HG02763 (cell line): ENCODE measurements around the gene CNTNAP2.
"Not testable (repeated sequence)": the region's sequence is repeated elsewhere in the genome, so short reads cannot be mapped to it uniquely, and the experiment has no call there.

Experiments used
- ATAC-seq: cut with Tn5 transposase; IDR thresholded peaks from one replicate; pipeline ENCODE4 v1.9.1; 2021; ENCODE audit warnings: mild to moderate bottlenecking, moderate library complexity; ENCODE audit not compliant: unreplicated experiment

CNTNAP2 gene

DNA sequence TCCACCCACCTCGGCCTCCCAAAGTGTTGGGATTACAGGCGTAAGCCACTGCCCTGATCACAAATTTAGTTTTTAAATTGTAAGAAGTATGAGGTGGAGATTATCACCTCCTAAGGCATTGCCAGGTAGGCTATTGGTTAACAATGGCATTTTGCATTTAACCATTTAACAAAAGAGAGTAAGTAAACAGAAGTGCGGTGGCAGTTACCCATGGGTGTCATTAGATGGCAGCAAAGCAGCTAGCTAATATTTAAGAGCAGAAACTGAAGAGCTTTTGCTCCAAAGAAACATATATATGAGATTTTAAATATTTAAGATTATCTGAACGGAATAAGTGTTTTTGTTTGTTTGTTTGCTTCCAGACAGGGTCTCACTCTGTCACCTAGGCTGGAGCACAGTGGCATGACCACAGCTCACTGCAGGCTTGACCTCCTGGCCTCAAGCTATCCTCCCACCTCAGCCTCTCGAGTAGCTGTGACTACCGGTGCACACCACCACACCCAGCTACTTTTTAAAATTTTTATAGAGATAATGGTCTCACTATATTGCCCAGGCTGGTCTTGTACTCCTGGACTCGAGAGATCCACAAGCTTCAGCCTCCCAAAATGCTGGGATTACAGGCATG is 2148.4 kb downstream of the CNTNAP2 start:
- ATAC-seq: no peak

DNA sequence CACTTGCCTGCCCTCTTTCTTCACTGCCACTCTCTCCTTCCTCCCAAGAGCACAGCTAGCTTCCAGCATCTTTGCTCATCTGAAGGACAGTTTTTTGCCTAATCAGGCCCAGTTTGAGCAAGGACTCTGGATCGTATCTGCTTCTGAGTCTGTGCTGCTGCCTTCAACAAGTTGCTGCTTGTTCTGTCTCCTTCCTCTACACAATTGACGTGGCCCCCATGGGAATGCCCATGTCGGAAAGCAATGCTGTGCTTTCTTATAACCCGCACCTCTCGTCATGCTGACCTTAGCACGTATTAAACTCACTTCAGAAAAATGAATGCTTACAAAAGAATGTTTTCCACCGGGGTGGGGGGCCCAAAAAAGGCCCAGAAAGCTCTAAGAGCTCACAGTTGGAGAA is 2149.3 kb downstream of the CNTNAP2 start:
- no peak for ATAC-seq

DNA sequence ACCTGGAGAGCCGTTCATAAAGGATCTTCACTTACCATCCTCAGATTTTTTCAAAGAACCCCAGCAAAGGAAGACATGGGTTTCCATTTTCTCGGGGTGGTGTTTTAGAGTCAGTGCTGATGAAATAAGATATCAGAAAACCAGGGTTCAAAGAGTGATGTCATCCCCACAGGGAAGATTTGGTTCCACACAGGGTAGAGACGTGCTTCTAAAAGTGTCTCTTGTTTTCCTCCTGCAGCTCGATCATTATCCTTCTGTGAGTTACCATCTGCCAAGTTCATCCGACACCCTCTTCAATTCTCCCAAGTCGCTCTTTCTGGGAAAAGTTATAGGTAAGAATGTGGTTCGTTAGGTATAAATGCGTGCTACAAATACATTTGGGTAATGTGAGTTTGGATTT is 2150.2 kb downstream of the CNTNAP2 start:
- no peak for ATAC-seq

DNA sequence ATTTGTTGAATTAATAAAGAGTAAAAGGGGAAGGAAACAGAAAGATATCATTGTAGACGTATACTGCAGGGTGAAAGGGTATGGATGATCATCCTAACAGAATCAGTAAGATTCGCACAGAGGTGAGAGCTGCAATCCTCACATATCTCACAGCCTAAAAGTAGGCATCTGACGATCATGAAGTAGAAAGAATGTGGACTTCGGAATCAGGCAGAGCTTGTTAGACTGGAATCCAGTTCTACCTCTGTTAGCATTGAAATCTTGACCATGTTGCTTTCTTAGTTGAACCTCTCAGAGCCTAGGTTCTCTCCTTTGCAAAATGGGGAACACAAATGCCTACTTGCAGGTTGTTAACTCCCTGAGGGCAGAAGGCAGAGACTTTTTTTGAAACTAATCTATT is 2154.0 kb downstream of the CNTNAP2 start:
- no peak for ATAC-seq

DNA sequence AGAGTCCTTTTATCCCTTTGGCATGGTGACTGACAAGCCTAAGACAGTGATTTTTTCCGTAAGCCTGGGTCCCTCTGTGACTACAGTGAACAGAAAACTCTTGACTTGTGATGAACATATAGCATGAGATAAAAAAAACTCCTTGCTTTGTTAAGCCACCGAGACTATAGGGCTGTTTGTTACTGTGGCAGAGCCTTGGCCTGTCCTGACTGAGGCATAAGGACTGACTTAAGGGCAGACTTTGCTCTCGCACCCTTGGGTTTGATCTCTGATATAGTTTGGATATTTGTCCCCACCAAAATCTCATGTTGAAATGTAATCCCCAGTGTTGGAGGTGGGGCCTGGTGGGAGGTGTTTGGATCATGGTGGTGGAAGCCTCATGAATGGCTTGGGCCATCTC is 2157.5 kb downstream of the CNTNAP2 start:
- ATAC-seq: no peak

DNA sequence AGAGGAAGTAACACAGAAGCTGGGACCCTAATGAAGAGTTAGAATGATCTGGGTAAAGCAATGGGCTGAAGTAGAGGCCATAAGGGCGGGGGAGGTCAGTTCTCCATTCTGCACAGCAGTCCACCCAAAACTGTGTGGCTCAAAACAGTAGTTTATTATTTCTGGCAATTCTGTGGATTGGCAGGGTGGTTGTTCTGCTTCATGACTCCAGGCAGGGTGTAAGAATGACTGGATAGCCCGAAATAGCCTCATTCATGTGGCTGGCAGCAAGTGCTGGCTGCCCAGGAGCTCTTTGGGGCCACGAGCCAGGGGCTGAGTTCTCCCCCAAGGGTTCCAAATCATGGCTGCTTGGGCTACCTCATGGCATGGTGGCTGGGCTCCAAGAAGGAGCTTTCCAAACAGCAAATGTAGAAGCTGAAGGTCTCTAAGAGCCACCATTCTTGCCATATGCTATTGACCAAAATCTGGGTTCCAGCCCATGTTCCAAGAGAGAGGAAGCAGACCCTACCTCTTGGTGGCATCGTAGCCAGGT is 2158.8 kb downstream of the CNTNAP2 start:
- no peak for ATAC-seq

DNA sequence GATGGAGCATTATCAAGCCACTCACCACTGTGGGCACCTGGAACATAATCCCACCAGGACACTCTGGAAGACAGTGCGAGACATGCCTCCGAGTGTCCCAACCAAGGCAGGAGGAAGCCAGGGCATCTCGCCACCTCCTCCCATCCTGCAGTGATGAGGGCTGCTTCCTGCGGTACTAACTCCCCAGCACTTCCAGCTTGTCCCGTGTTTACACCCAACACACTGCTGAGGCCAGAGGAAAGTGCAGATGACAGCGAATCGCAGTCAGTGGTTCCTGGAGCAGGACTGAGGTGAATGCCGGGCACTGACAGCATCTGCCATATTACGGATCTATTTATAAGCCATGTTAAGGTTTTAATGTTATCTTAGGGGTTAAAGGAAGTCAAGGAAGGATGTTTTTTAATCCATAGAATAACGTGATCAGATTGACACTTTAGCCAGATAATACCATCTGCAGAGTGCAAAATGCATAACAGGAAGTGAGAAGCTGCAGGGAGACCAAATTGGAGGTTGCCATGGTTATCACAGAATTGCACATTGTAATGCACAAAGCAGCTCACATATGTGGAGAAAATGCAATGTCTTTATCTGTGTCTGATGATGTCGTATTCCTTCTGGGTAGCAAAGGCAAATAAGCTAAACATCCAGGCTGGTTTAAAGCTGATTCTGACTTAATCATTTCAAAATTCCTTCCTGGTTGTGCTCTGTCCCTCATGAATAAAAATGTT is 2159.9 kb downstream of the CNTNAP2 start:
- no peak for ATAC-seq

DNA sequence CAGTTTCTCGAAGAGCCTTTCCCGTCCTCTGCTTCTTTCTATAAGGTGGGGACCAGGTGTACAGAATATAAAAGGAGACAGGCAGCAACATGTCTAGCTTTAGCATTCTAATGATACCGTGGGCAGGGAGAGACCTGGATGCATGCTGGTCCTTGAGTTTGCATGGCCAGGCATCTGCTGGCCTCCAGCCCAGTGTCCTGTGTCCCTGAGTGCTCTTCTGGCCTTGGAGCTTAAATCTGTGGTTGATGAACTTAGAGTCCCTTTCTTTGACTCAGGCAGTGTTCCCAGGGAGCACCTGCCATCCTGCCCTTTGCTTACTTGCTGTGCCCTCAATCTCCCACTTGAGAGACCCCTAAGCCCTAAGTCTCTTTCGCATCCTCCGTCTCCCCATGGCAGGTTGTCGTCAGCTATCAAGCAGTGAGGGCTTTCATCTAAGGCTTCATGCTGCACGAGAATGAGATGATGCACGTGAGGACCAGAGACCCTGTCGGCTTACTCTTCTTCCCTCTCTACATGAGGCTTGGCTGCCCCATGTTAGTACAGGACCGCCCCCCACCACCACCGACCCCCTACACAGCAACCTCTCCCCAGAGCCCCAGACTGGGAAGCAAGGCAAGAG is 2160.6 kb downstream of the CNTNAP2 start:
- no peak for ATAC-seq

DNA sequence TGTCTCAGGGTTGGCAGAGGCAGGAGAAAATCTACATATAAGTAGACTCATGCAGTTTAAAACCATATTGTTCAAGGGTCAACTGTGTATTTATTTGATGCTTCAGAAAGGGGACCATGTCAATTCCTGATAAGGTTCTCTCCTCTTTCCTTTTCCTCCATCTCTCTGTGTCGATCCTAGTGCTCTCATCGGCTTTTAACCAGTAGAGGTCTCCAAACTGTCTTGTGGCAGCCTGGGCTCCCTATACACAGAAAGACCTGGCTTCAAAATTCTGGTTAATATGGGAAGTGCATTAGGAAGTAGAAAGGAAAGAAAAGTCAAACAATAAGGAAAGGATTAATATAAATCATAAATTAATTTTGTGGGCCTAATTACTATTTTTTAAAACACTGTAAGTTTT is 2169.5 kb downstream of the CNTNAP2 start:
- no peak for ATAC-seq

DNA sequence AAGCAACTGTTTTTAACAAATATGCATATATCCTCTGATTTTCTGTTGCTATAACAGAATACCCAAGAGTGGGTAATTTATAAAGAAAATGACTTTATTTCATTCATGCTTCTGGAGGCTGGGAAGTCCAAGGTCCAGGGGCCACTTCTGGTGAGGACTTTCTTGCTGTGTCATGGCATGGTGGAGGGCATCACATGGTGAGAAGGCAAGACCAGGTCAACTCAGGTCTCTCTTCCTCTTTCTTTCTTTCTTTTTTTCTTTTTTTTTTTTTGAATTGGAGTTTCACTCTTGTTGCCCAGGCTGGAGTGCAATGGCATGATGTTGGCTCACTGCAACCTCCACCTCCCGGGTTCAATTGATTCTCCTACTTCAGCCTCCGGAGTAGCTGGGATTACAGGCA is 2170.9 kb downstream of the CNTNAP2 start:
- no peak for ATAC-seq

DNA sequence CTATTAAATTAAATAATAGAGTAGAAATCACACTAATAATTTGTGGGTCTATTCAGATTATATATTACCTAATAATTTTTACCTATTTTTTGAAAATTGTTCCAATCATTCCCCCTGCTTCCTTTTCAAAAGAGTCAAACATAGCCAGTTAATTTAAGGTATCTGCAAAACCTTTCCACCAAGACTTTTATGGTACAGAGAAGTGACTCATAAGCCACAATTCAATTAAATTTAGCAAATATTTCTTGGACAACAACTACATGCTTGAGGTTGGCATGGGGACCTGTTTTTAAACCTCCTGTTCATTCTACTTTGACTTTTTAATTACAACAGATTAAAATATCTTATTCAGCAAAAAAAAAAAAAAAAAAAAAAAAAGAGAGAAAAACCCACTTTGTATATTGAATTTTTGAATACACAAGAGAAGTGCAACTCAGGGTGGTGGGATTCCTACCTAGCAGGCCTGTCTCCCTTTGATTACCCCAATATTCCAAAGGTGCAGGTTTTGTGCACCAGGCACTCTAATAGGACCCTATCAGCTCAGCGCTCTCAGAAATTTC is 2172.1 kb downstream of the CNTNAP2 start:
- ATAC-seq: no peak

DNA sequence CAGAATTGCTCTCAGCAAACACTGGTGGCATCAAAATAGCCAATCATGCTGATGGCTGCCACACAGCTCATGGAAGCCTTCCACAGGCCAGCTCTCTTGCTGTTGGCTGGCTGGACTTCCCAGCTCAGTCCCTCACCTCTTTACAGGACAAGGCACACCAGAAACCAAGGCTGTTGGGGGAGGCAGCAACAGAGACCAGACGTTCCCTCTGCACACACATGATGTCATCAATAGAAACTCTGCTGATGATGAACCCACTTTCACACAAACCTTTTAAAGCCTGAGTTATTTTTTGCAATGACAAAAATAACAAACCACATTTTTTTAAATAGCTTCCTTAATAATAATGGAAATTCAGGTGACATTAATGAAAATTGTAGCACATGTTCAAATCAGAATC is 2173.0 kb downstream of the CNTNAP2 start:
- ATAC-seq: no peak

DNA sequence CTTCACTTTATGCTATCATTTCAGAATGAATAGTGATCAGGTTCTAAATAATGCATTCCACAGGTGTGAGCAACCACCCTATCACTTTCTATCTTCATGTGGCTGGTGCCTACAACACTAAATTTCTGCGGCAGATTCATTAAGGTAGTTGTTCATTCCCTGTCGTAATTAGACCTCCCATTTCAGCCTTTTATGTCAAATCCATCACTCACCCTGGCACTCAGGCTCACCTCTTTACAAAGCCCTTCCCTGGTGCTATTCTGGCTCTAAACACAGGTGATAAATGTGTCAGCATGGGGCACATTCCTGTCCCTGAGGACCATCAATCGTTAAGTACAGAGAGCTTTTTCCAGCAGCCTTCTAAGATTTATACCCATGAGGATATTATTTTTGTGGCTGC is 2173.9 kb downstream of the CNTNAP2 start:
- no peak for ATAC-seq

DNA sequence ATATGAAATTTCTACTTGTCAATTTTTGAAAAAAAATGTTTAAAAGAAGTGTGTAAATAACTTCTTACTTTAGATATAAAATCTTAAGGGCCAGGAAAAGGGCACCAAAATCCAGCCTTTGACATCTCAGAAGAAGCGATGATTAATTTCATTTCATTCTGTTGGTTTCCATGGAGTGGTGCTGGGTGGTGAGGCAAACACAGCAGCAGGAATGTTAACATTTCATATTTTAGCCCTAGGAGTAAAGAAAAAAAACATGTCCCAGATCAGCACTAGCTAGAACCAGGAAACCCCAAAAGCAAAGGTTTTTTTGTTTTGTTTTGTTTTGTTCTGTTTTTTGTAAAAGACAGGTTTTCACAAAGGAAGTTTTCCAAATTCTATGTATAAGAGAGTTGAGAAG is 2175.2 kb downstream of the CNTNAP2 start:
- ATAC-seq: no peak

DNA sequence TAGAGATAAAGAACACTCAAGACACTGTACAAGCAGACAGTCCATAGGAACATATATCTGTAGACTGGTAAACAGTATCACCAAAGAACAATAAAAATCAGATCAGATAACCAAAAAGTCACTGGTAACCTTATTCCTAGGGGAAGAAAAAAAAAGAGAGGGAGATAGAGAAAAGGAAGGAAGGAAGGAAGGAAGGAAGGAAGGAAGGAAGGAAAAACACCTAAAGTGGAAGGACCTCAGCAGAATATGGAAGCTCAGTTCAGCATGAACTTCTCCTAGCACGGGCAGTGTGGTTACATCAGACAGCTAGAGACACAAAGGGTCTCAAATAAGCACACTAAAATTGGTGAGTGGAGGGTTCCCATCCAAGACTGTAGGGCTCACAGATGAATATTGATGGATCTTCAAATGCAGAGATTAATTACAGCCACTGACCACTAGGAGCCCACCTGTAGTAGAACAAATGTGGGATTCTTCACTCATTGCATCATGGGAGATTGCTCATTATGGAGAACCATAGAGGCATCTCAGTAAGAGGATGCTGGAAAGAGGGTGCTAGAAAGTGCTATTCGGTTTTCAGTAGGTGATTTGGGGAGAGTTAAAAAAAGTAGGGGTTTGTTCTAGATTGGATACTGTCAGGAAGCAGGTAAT is 2180.5 kb downstream of the CNTNAP2 start:
- ATAC-seq: no peak

DNA sequence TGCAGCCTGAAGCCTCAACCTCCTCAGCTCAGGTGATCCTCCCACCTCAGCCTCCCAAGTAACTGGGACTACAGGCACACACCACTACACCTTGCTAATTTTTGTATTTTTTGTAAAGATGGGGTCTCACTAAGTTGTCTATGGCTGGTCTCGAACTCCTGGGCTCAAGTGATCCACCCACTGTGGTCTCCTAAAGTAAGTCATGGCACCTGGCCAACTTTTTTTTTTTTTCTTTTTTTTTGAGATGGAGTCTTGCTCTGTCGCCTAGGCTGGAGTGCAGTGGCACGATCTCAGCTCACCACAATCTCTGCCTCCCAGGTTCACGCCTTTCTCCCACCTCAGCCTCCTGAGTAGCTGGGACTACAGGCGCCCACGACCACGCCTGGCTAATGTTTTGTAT is 2182.2 kb downstream of the CNTNAP2 start:
- ATAC-seq: not testable (repeated sequence)

DNA sequence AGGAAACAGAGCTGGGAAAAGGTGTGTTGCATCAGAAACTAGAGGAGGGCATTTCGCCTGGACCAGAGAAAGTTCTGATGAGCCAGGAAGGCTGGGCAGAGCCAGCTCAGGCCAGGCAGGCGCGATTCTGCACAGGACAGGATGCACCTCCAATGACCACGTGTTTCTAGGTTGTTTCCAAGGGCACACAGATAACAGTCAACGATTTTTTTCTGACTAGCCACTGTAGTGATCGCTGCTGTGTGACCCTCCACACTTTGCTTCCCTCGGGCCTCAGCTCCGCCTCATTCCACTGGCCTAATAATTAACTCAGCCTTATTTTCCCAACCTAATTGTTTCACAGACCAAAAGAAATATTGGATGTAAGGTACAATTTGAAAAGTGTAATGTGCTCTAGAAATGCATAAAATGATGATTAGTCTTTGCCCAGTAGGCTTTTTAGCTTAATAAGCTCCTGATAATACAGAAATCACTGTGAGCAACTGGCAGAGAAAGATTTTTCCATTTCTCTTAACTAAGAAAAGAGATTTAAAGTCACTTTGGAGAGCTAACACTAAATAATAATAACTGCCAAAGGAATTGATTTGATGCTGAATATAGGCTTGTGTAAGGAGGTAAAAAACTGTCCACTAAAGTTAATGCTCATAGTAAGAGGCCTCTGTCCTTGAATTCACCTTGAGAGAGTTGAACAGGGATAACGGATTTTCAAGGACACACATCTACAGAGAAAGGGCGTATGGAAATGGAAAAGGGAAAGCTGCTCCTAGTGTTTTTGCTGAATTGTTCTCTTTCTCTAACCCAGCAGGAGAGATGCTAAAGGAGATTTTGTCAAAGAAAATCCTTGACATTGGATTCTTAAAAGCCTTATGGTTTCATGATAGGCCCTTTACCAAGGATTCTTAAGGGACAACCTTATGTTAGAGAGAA is 2183.0 kb downstream of the CNTNAP2 start:
- no peak for ATAC-seq

DNA sequence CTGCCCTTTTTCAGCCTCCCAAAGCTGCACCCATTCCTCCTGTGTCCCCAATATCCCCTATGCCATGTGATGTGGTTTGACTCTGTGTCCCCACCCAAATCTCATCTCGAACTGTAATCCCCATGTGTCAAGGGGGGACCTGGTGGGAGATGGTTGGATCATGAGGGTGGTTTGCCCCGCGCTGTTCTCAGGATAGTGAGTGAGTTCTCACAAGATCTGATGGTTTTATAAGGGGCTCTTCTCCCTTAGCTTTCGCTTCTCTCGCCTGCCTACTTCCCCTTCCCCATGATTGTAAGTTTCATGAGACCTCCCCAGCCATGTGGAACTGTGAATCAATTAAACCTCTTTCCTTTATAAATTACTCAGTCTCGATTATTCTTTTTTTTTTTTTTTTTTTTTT is 2185.8 kb downstream of the CNTNAP2 start:
- not testable (repeated sequence) for ATAC-seq

DNA sequence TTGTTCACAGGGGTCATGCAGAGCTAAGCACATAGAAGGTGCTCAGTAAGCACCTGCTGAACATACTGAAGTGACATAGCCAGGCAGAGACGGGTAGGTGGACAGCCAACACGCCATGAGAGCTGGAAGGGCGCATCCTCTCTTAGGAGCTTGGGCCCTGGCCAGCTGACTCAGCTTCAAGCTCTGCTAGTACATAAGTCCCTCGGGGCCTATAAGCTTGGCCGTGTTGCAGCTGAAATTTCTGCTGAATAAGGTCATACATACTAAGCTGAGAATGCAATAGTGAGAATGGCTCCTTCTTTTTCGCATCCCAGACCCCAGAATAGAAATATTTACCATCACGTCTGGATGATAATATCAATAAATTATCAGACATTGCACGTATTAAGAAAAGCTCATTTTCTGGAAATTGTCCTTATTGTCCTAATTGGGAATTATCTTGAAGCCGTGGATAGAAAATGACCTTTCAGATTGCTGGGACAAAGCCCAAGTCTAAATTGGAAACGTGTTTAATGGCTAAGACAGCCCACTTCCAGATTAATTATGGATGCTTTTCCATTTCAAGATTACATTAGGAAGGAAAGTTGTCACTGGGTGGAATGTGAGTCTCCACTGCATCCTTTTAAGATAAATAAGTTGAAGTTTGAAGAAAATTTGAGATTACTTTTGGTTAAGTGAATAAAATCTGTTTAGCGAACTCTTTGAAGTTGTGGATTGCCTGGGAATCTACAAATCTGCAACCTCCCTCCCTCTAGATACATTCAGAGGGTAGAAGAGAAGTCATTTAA is 2186.9 kb downstream of the CNTNAP2 start:
- no peak for ATAC-seq

DNA sequence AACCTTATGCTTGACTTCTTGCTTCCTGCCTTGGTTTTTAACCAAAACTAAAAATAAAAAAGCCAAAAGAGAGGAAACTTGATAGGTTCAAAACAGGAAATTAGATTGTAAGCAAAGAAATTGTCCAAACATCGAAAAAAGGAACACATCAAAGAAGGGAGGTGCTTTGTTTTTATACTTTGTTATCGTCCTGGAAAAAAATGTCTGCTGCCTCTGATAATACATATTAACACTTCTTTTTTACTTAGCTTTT is 2187.4 kb downstream of the CNTNAP2 start:
- ATAC-seq: no peak
